ENCODE results near the gene EVL.

Gene EVL

GRCh38 chr14:100124551-100125088 lies 59.4 kb downstream of the EVL start:
- no peak for TF ChIP-seq CTCF (conservative IDR thresholded peaks at IDR 0.05)
- no peak overlapping the region for H3K27ac ChIP-seq

- no peak for TF ChIP-seq CTCF (conservative IDR thresholded peaks at IDR 0.05)
- H3K27ac ChIP-seq, result no peak overlapping the region
These were observed 61.2 kb downstream of the EVL start for GRCh38 chr14:100126401-100126800.

GRCh38 chr14:100127853-100128455 lies 62.7 kb downstream of the EVL start:
- no peak overlapping the region for H3K27ac ChIP-seq
- no peak for TF ChIP-seq CTCF (conservative IDR thresholded peaks at IDR 0.05)

- TF ChIP-seq CTCF (conservative IDR thresholded peaks at IDR 0.05), result no peak
- no peak overlapping the region; the same call in 1 of the 2 replicates for H3K27ac ChIP-seq
These were observed 63.5 kb downstream of the EVL start for GRCh38 chr14:100128688-100129087.

- H3K27ac ChIP-seq, result no peak overlapping the region; the same call in 1 of the 2 replicates
- no peak for TF ChIP-seq CTCF (conservative IDR thresholded peaks at IDR 0.05)
These were observed 64.0 kb downstream of the EVL start for GRCh38 chr14:100129161-100129589.

- H3K27ac ChIP-seq, result peak overlapping the region; percentile 43
- TF ChIP-seq CTCF (conservative IDR thresholded peaks at IDR 0.05), result no peak
These were observed 65.3 kb downstream of the EVL start for GRCh38 chr14:100130521-100130920.

- peak overlapping the region; percentile 43; the same call in 1 of the 2 replicates for H3K27ac ChIP-seq
- TF ChIP-seq CTCF (conservative IDR thresholded peaks at IDR 0.05), result no peak
These were observed 66.0 kb downstream of the EVL start for GRCh38 chr14:100131181-100131580.

Data from VCaP (cell line).